ENCODE measurements around the gene SATB1. TPM values are rescaled to one million over a fixed set of nuclear protein-coding genes. Genes with fewer than 3 reads are reported as not detected.

SATB1 gene
- total RNA-seq, 1 donor from 2014 or later: 39.9 TPM

- DNase-seq (ENCODE audit: low spot score): no peak
Observed at GRCh38 chr3:18401300-18401961, 23.7 kb downstream of the SATB1 start.

DNA sequence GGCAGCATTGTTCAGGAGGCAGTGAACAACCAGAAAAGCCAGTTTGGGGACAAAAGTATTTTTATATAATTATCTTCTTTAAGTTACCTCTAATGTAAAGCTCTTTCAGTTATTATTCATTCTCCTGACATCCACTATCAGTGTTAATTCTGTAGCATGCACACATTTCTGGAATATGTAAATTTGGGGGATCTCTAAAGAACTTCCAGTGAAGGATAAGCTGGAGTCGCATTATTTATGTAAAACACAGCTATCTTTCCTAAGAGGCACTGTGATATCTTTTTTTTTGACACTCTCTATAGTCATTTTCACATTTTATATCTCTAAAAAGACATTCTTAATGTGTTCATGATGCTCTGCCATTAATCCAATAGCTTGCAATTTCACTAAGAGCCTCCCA is 26.7 kb downstream of the SATB1 start:
- DNase-seq (ENCODE audit: low spot score): no peak

- DNase-seq (ENCODE audit: low spot score): no peak
Observed at GRCh38 chr3:18396428-18396827, 28.7 kb downstream of the SATB1 start.

DNA sequence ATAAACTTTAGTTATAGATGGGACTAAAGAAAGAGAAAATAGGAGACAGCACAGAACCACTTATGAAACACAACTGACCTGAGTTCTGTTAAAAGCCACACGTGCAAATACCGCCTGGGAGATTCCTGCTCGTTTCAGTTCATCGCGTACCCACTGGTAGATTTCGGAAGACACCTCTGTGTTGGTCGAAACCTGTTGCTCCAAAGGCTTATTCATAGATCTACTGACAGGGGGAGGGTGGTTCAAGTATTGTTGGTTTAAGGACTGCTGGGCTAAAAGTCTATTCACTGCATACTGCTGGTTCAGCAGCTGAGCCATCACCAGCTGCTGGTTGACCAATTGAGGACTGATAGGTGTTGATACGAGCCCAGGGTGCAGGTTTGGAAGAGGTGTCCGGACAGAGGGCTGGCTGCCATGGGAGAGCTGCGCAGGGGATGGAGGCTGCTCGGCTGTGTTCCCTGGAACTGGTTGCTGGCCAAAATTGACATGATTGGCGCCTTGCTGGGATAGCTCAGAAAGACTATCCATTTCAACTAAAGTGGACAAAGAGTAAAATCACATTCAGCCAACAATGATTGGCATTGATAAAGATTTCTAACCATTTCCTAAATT is 30.6 kb downstream of the SATB1 start:
- no peak for DNase-seq (ENCODE audit: low spot score)

GRCh38 chr3:18393906-18394305 is 31.2 kb downstream of the SATB1 start:
- no peak for DNase-seq (ENCODE audit: low spot score)

DNA sequence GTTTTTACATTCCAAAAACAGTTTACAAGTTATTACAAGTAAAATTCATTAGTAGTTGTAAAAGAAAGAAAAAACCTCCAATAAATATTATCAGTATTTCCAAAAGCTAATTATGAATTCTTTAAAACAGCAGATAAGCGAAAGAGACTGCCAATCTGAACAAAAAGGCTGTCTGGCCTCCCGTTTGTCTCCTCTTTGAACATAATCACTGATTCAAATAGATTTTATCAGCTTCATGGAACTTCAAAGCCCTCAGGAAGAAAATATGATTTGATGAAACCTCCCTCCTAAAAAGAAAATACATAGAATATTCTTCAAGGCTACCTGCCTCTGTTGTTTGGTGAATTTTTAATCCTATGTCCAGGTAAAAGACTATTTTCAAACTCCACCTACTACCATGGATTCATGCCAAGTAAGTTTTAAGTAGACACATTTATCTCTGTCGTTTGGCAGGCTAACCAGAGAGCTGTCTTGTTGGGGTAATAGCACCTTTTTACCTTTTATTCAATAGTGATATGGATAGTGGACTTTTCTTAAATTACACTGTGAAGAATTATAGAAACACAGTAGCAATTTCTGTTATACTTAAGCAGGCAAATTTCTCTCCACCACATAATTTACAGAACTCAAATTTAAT is 35.0 kb downstream of the SATB1 start:
- DNase-seq (ENCODE audit: low spot score): no peak

- DNase-seq (ENCODE audit: low spot score): no peak
Observed at GRCh38 chr3:18389108-18389733, 35.9 kb downstream of the SATB1 start.

DNA sequence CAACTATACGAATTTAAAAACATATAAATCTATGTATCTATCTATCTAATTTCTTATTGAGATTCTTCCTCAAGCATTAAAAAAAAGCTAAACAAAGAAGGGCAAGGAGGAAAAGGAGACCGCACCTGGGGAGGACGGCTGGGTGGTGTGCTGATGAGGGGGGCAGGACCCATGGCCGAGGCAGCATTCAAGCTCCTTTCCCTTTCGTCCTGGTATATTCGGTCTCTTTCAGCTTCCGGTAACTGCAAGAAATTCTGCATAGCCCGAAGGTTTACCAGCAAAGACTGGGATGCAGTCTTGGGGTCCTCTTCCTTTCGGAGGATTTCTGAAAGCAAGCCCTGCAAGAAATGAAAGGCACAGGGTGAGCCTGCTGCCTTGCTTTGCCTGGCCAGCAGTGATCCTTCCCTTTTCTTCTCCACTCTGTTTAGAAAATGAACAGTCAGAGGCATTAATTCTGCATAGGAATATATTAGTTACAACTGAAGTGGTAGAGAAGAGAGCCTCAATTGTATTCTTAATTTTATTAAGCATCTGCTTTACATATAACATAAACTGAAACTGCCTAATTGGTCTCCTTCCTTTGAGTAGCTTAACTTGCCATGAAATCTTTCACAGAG is 38.8 kb downstream of the SATB1 start:
- DNase-seq (ENCODE audit: low spot score): no peak

- DNase-seq (ENCODE audit: low spot score): no peak
Observed at GRCh38 chr3:18385706-18386105, 39.4 kb downstream of the SATB1 start.

- no peak for DNase-seq (ENCODE audit: low spot score)
Observed at GRCh38 chr3:18382760-18383369, 42.3 kb downstream of the SATB1 start.

DNA sequence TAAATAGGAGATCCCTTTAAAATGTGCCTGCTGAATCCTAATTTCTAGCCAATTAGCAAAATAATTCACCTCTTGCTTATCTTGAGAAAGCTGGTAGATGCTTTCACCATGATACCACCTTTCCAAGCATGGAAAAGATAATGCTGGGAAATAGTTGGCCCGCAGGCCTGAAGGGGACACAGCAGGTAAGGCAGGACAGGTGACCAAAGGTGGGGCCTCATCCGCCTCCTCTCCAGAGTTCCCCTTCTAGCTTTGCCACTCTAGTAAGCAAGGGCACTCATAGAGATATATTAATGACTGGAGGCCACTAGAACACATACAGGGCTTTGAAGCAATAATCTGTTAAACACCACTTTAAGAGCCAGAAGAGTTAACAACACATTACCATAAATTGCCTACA is 45.5 kb downstream of the SATB1 start:
- no peak for DNase-seq (ENCODE audit: low spot score)

DNA sequence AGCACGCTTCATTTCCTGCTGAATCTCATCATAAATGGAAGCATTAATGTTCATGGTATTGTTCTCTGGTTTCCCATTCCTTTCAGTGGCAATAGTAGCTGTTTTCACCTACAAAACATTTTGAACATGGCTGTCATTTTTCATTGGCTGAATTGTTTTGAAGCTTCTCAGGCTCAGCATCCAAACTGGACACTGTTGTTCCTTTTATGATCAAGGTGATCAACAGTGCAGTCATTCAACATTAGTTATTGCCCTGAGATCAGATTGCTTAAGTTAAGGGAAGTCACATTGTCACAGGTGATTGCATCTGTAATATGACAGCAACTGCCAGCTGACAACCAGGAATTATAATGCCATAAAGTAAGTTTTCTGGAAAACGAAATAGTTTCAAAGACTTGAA is 46.9 kb downstream of the SATB1 start:
- no peak for DNase-seq (ENCODE audit: low spot score)

DNA sequence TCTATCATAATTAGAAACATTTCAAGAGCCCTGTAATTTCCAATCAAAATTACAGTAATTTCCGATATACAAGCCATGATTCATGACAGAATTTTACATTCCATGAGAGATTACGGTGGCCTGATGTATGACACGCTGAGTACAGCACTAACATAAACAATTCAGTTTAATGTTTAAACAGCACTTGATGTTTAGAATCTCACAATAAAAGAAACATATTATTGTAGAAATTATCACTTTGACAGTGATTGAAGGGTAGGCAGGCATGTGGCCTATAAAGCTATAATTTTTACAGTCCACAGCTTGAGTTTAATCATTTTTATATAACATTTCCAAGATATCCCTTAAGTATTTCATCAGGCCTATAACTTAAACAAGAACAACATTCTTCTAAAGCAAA is 48.5 kb downstream of the SATB1 start:
- no peak for DNase-seq (ENCODE audit: low spot score)

- no peak for DNase-seq (ENCODE audit: low spot score)
Observed at GRCh38 chr3:18372786-18373405, 52.2 kb downstream of the SATB1 start.

- DNase-seq (ENCODE audit: low spot score): no peak
Observed at GRCh38 chr3:18370672-18371071, 54.5 kb downstream of the SATB1 start.

GRCh38 chr3:18369551-18370185 is 55.5 kb downstream of the SATB1 start:
- no peak for DNase-seq (ENCODE audit: low spot score)

GRCh38 chr3:18366258-18366657 is 58.9 kb downstream of the SATB1 start:
- no peak for DNase-seq (ENCODE audit: low spot score)

GRCh38 chr3:18363338-18363737 is 61.8 kb downstream of the SATB1 start:
- DNase-seq (ENCODE audit: low spot score): no peak

DNA sequence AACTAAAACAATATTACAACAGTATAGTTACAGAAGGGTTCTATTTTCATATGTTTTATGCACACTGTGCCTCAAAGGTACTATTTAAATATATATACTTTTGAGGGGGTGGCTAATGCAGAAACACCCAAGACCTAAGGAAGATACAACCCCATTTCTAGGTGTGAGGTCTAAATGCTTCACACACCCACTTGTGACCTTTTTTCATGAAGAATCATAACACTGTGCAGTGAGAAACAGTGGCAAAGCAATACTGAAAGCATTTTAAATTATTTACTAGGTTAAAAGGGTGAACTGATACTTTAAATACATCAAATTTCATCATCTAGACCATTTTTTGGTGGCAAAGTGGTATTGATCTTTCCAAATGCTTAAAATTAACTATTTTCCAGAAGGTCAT is 67.4 kb downstream of the SATB1 start:
- DNase-seq (ENCODE audit: low spot score): no peak

DNA sequence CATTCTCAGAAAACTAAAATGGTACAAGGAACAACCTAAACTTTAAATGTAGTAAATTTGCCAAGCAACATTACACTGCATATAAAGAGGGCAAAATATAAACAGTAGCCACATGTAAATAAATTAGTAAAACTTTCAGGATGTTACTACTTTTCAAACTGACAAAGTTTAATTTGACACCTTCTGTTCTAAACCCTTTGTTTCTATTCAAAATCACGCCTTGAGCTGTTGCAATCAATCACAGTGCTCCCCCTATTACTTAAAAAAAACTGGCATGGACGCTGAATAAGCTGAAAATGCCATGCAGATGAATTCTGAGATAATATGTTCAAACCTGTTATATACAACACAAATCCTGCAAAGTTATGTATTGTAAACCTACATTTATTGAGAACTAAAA is 69.3 kb downstream of the SATB1 start:
- no peak for DNase-seq (ENCODE audit: low spot score)

DNA sequence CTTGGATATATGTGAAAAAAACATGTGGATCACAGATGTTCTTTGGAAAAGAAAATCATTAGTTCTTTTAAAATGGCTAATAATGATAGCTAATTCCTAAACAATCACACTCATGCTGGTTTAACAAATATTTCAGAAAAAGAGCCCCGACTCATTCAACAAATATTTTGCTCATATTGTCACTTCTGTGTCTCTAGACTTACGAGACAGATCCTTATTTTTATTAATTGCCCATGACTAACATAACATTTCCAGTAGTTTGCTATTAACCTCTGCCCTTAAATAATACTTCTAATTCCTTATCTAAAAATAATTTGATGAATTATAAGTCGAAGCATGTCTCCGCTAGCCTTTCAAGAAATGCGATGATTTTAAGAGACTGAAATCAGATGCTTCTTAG is 70.4 kb downstream of the SATB1 start:
- DNase-seq (ENCODE audit: low spot score): no peak
